B cell (primary cell): Measurements from ENCODE around the gene BRINP2. TPM values are rescaled to one million over a fixed set of nuclear protein-coding genes. Genes with fewer than 3 reads are reported as not detected.

Source experiments
- ATAC-seq: fragments of 200-7000 bp; cut with Tn5 transposase; one replicate; pipeline ENCODE4 v1.10.0; 2021; ENCODE audit warnings: low read depth, mild to moderate bottlenecking, moderate number of reproducible peaks, moderate library complexity
- CTCF ChIA-PET: fragments of 350-600 bp; sonication (Branson Sonifier 250); formaldehyde crosslinking; loops from one replicate; lab custom pipeline; 2021; ENCODE audit warnings: antibody characterized with exemption, inconsistent platforms; lab: Charles Lee
- POLR2A ChIA-PET: fragments of 350-600 bp; sonication (Branson Sonifier 250); formaldehyde crosslinking; loops from one replicate; lab custom pipeline; 2021; ENCODE audit warnings: antibody characterized with exemption; lab: Charles Lee
- DNase-seq: peaks from one replicate; pipeline ENCODE4 v3.0.0; 2013
- H2AFZ ChIP-seq: 2 replicates; pipeline ENCODE4 v1.6.1; 2012; ENCODE audit warnings: mild to moderate bottlenecking, low read depth, low read length; ENCODE audit not compliant: insufficient read depth, poor library complexity, severe bottlenecking
- H3K27ac ChIP-seq, 2 donors: 1 replicate in 1 of 2; 2 replicates in 1 of 2; pipeline ENCODE4 v1.5.1; 2012 to 2013; ENCODE audit warnings: low read length in 2 of 2, mild to moderate bottlenecking in 2 of 2, moderate library complexity in 1 of 2
- H3K27me3 ChIP-seq, 4 experiments: fragments of 200-600 bp in 1 of 4; sonication (generic) in 1 of 4; replicated peaks in 1 of 4; 1 replicate in 2 of 4; 2 replicates in 2 of 4; pipeline versions ENCODE4 v1.6.1 to v1.7.0; 2013 to 2016; ENCODE audit warnings: low read length in 3 of 4, mild to moderate bottlenecking in 2 of 4, mixed read lengths in 1 of 4, moderate library complexity in 1 of 4; ENCODE audit not compliant: insufficient read depth in 4 of 4, control insufficient read depth in 3 of 4; ENCODE audit errors: control extremely low read depth in 1 of 4
- H3K36me3 ChIP-seq, 2 experiments: replicated peaks in 1 of 2; 1 replicate in 1 of 2; 2 replicates in 1 of 2; pipeline versions ENCODE4 v1.6.1 to v1.7.1; 2013; ENCODE audit warnings: low read length in 1 of 2; ENCODE audit not compliant: insufficient read depth in 2 of 2, control insufficient read depth in 1 of 2; ENCODE audit errors: control extremely low read depth in 1 of 2, extremely low read depth in 1 of 2
- H3K4me1 ChIP-seq, 2 donors: fragments of 200-600 bp in 1 of 2; sonication (generic) in 1 of 2; 1 replicate in 1 of 2; 2 replicates in 1 of 2; pipeline versions ENCODE4 v1.5.1 to v1.6.1; 2013 to 2017; ENCODE audit warnings: low read length in 2 of 2; ENCODE audit not compliant: control insufficient read depth in 2 of 2, insufficient read depth in 2 of 2
- H3K4me2 ChIP-seq: replicated peaks from 2 replicates; pipeline ENCODE3; 2012; ENCODE audit warnings: mild to moderate bottlenecking, low read depth, low read length; ENCODE audit not compliant: poor library complexity, severe bottlenecking
- H3K4me3 ChIP-seq, 5 experiments: fragments of 200-600 bp in 1 of 5; sonication (generic) in 1 of 5; 1 replicate in 3 of 5; 2 replicates in 2 of 5; pipeline versions ENCODE4 v1.5.1 to v1.7.0; 2011 to 2016; ENCODE audit warnings: low read length in 4 of 5, mild to moderate bottlenecking in 4 of 5, low read depth in 2 of 5, control low read depth in 1 of 5, moderate library complexity in 1 of 5; ENCODE audit not compliant: insufficient read depth in 1 of 5; ENCODE audit errors: control extremely low read depth in 1 of 5, extremely low read depth in 1 of 5
- H3K79me2 ChIP-seq: fragments of 200-600 bp; sonication (generic); one replicate; pipeline ENCODE4 v1.6.0; 2016; ENCODE audit warnings: low read length; ENCODE audit not compliant: control insufficient read depth, insufficient read depth
- H3K9ac ChIP-seq: fragments of 200-600 bp; sonication (generic); 2 replicates; pipeline ENCODE4 v1.6.1; 2017; ENCODE audit warnings: mild to moderate bottlenecking, low read length, moderate library complexity
- H3K9me3 ChIP-seq, 3 donors: one replicate each; pipeline versions ENCODE4 v1.6.1 to v1.7.1; 2013; ENCODE audit warnings: low read length in 2 of 3; ENCODE audit not compliant: control insufficient read depth in 2 of 3, insufficient read depth in 1 of 3; ENCODE audit errors: control extremely low read depth in 1 of 3
- H4K20me1 ChIP-seq: 2 replicates; pipeline ENCODE4 v1.6.0; 2012; ENCODE audit warnings: mild to moderate bottlenecking, low read length; ENCODE audit not compliant: insufficient read depth, control insufficient read depth, poor library complexity, severe bottlenecking
- H3K27ac Mint-ChIP-seq: one replicate; pipeline ENCODE4 v1.8.0; 2021; ENCODE audit warnings: mixed read lengths
- H3K27me3 Mint-ChIP-seq: one replicate; pipeline ENCODE4 v1.8.0; 2021; ENCODE audit warnings: mixed read lengths
- H3K4me1 Mint-ChIP-seq: one replicate; pipeline ENCODE4 v1.8.0; 2021; ENCODE audit warnings: mixed read lengths
- H3K4me3 Mint-ChIP-seq: one replicate; pipeline ENCODE4 v1.8.0; 2021; ENCODE audit warnings: mixed read lengths
- H3K9me3 Mint-ChIP-seq: one replicate; pipeline ENCODE4 v1.8.0; 2022; ENCODE audit warnings: mixed read lengths; ENCODE audit not compliant: insufficient read depth
- EZH2 ChIP-seq: IDR thresholded peaks from 2 replicates; pipeline ENCODE4 v1.6.1; 2012; ENCODE audit warnings: borderline replicate concordance, low read depth, mild to moderate bottlenecking, moderate library complexity, low read length; ENCODE audit not compliant: insufficient read depth, poor library complexity, severe bottlenecking
- WGBS: methylation state at CpG from one replicate; pipeline ENCODE4 v1.1.5; 2013; ENCODE audit warnings: missing lambda C conversion rate; ENCODE audit not compliant: insufficient coverage; 5-methylcytosine and 5-hydroxymethylcytosine counted together
- intact Hi-C: fragments of 100-400 bp; cut with micrococcal nuclease; formaldehyde crosslinking; loops from one replicate; pipeline ENCODE4 v1.10.0; 2022
- polyA plus RNA-seq: library from polyadenylated mRNA; depleted of rRNA; stranded (reverse); fragments of >200 nt; gene quantifications from 2 replicates; pipeline ENCODE4 v1.2.3, GENCODE V29; 2012
- total RNA-seq, 2 donors: library from RNA; stranded (reverse); fragments of 120-200 nt in 1 of 2; gene quantifications; 1 replicate in 1 of 2; 2 replicates in 1 of 2; pipeline versions ENCODE4 v1.2.3 to v1.2.4, GENCODE V29; 2013 to 2022
- TF ChIP-seq, protein P1 (sequence below): fragments of 200-600 bp; IDR thresholded peaks from one replicate; pipeline ENCODE4 v1.8.0; 2022; ENCODE audit warnings: antibody characterized with exemption, mild to moderate bottlenecking

BRINP2 gene
- total and polyA plus RNA-seq, 2 donors (not counting 1 experiment from before 2014, with no cell fraction given), result not detected

DNA sequence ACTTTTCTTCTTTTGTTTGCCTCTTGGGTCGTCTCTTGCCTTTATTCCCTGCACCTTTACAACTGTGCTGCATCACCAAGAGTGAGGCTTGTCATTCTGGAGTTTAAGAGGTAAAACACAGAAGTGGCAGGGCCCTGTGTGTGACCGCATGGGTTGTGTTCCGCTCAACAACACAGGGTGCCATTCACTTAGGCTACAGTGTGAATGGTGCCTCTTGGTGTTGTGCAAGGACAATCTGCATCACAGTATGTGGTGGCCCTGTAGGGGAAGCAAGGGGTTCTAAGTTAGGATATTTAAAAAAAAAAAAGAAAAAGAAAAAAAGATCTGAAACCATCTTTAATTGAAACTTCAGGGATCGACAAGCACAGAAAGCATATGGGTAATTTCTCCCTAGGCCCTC lies 38.2 kb downstream of the BRINP2 start:
- ATAC-seq, result no peak
- Mint-ChIP-seq H3K4me1 (no peaks in the 10 kb centered on the region), H3K4me3 (no peak overlapping the region), H3K9me3 (no peaks in the 10 kb centered on the region), H3K27ac (no peak overlapping the region), H3K27me3 (no peaks in the 10 kb centered on the region)
- no peak overlapping the region for H3K27ac ChIP-seq
- CTCF ChIA-PET, result no interaction called here
- peaks cover 0 to 3% (median 0%) of the 10 kb centered on the region in 3 donors for H3K9me3 ChIP-seq
- H3K4me1 ChIP-seq, result no peaks in the 10 kb centered on the region
- H2AFZ ChIP-seq, result no peak overlapping the region
- H3K36me3 ChIP-seq, result no peaks in the 10 kb centered on the region
- POLR2A ChIA-PET, result no interaction called here
- DNase-seq, result no peak
- TF ChIP-seq, protein P1, sequence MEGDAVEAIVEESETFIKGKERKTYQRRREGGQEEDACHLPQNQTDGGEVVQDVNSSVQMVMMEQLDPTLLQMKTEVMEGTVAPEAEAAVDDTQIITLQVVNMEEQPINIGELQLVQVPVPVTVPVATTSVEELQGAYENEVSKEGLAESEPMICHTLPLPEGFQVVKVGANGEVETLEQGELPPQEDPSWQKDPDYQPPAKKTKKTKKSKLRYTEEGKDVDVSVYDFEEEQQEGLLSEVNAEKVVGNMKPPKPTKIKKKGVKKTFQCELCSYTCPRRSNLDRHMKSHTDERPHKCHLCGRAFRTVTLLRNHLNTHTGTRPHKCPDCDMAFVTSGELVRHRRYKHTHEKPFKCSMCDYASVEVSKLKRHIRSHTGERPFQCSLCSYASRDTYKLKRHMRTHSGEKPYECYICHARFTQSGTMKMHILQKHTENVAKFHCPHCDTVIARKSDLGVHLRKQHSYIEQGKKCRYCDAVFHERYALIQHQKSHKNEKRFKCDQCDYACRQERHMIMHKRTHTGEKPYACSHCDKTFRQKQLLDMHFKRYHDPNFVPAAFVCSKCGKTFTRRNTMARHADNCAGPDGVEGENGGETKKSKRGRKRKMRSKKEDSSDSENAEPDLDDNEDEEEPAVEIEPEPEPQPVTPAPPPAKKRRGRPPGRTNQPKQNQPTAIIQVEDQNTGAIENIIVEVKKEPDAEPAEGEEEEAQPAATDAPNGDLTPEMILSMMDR, result no peak
- H3K4me3 ChIP-seq, result no peak overlapping the region
- H3K27me3 ChIP-seq, result no peaks in the 10 kb centered on the region
- no peaks in the 10 kb centered on the region for H3K79me2 ChIP-seq
- H4K20me1 ChIP-seq, result no peaks in the 10 kb centered on the region
- 83% methylated on average over 2 of the region's 4 CpGs for WGBS
- intact Hi-C loops, result no loop called here
- no peak overlapping the region for H3K9ac ChIP-seq
- no peak overlapping the region for H3K4me2 ChIP-seq

DNA sequence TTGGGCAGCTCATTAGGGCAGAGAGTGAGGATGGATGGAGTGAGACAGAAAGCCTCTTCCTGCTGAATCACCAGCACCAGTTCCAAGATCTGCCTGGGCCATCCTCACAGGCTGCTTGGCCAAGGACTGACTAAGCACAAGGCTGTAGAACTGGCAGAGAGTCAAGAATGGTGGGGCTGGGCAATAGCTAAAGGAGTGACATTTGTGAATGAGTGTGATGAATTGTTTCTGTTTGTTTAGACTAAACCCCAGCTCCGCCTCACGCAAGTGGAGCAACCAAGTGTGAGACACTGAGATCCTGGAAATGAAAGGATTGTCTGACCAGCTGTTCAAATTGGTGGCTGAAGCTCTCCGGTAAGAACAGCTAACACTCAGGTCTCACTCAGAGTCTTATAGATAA lies 38.6 kb downstream of the BRINP2 start:
- Histone ChIP-seq H3K36me3 (no peaks in the 10 kb centered on the region), H3K4me2 (no peak overlapping the region), H3K79me2 (no peaks in the 10 kb centered on the region), H3K9ac (no peak overlapping the region), H2AFZ (no peak overlapping the region), H3K27ac (no peak overlapping the region), H3K27me3 (no peaks in the 10 kb centered on the region), H3K4me1 (no peaks in the 10 kb centered on the region), H4K20me1 (no peaks in the 10 kb centered on the region), H3K9me3 (peaks cover 0 to 3% (median 0%) of the 10 kb centered on the region in 3 donors), H3K4me3 (no peak overlapping the region)
- DNase-seq (no peak), ATAC-seq (no peak)
- Mint-ChIP-seq H3K4me1 (no peaks in the 10 kb centered on the region), H3K27ac (no peak overlapping the region), H3K4me3 (no peak overlapping the region), H3K9me3 (no peaks in the 10 kb centered on the region), H3K27me3 (no peaks in the 10 kb centered on the region)
- CTCF ChIA-PET, result no interaction called here
- TF ChIP-seq EZH2, result no peak
- TF ChIP-seq, protein P1, result no peak
- no CpG with 5 or more reads among the region's 3 CpGs for WGBS
- POLR2A ChIA-PET, result no interaction called here
- intact Hi-C loops, result no loop called here
